ENCODE measurements around the gene ANTKMT. TPM values are rescaled to one million over a fixed set of nuclear protein-coding genes. Genes with fewer than 3 reads are reported as not detected.

ANTKMT gene
- total RNA-seq (10 to 100 TPM; 11.7 to 42.0 TPM), polyA plus RNA-seq (ENCODE audit: insufficient read length in 2 of 2) (10 to 100 TPM; 59.4 to 62.8 TPM)
- long read RNA-seq, donor 1, transcript FAM173A-204 (4 exons, 800 nt): minor isoform, 9 of 41 reads
- long read RNA-seq, donor 1, transcript FAM173A-207 (5 exons, 1,052 nt): major isoform, 10 of 41 reads
- long read RNA-seq, donor 1, transcript FAM173A-201 (4 exons, 806 nt): minor isoform, 7 of 41 reads
- long read RNA-seq, donor 1, transcript FAM173A-203 (3 exons, 908 nt): minor isoform, 5 of 41 reads
- long read RNA-seq, donor 1, partial matches to known transcripts: 5 of 41 reads
- long read RNA-seq, donor 1, other reads (novel, unspliced or antisense): 0 of 41 reads
- long read RNA-seq, donor 2, transcript FAM173A-207 (5 exons, 1,052 nt): major isoform, 9 of 13 reads
- long read RNA-seq, donor 2, partial matches to known transcripts: 0 of 13 reads
- long read RNA-seq, donor 2, other reads (novel, unspliced or antisense): 0 of 13 reads
- long read RNA-seq, donor 3, transcript FAM173A-207 (5 exons, 1,052 nt): major isoform, 7 of 13 reads
- long read RNA-seq, donor 3, partial matches to known transcripts: 0 of 13 reads
- long read RNA-seq, donor 3, other reads (novel, unspliced or antisense): 0 of 13 reads
- long read RNA-seq, donor 4, transcript FAM173A-207 (5 exons, 1,052 nt): major isoform, 12 of 26 reads
- long read RNA-seq, donor 4, transcript FAM173A-201 (4 exons, 806 nt): minor isoform, 7 of 26 reads
- long read RNA-seq, donor 4, partial matches to known transcripts: 0 of 26 reads
- long read RNA-seq, donor 4, other reads (novel, unspliced or antisense): 0 of 26 reads

GRCh38 chr16:720990-721764 is at the start of gene ANTKMT:
TSS of gene ANTKMT (plus strand) at chr16:721146. CDS start at chr16:721275, 129 bp downstream.
- Histone ChIP-seq H3K9me3 (ENCODE audit: control insufficient read depth, insufficient read depth, low read length) (no peaks in the 10 kb centered on the region), H3K27ac (ENCODE audit: low read depth, low read length) (peak within 1 kb of the TSS; percentile 96), H3K4me3 (ENCODE audit: low read depth, low read length) (peak within 1 kb of the TSS; percentile 71), H3K4me1 (ENCODE audit: control insufficient read depth, insufficient read depth, low read length) (peaks cover 82% of the 10 kb centered on the region), H3K27me3 (ENCODE audit: control insufficient read depth, insufficient read depth, low read length) (peaks cover 6% of the 10 kb centered on the region), H3K36me3 (ENCODE audit: control insufficient read depth, insufficient read depth, low read length) (peaks cover 70% of the 10 kb centered on the region)
- WGBS (ENCODE audit: insufficient coverage): 5% methylated on average over 106 of the region's 106 CpGs
- DNase-seq (ENCODE audit: low read depth in 4 of 6, low spot score in 6 of 6): peak in 4 of 6 donors; percentile 61 to 92 (median 83)

GRCh38 chr16:671353-672131 is 49.4 kb upstream of the ANTKMT start:
- no peak overlapping the region for H3K27ac ChIP-seq (ENCODE audit: low read depth, low read length)
- no peak for DNase-seq (ENCODE audit: low read depth in 4 of 6, low spot score in 6 of 6)
- H3K9me3 ChIP-seq (ENCODE audit: control insufficient read depth, insufficient read depth, low read length): no peaks in the 10 kb centered on the region
- WGBS (ENCODE audit: insufficient coverage): 87% methylated on average over 32 of the region's 40 CpGs
- H3K4me3 ChIP-seq (ENCODE audit: low read depth, low read length): no peak overlapping the region
- peaks cover 5% of the 10 kb centered on the region for H3K27me3 ChIP-seq (ENCODE audit: control insufficient read depth, insufficient read depth, low read length)
- peaks cover 84% of the 10 kb centered on the region for H3K36me3 ChIP-seq (ENCODE audit: control insufficient read depth, insufficient read depth, low read length)
- H3K4me1 ChIP-seq (ENCODE audit: control insufficient read depth, insufficient read depth, low read length): peaks cover 34% of the 10 kb centered on the region

GRCh38 chr16:672371-672770 is 48.6 kb upstream of the ANTKMT start:
- Histone ChIP-seq H3K4me1 (ENCODE audit: control insufficient read depth, insufficient read depth, low read length) (peaks cover 38% of the 10 kb centered on the region), H3K36me3 (ENCODE audit: control insufficient read depth, insufficient read depth, low read length) (peaks cover 84% of the 10 kb centered on the region), H3K27ac (ENCODE audit: low read depth, low read length) (no peak overlapping the region), H3K27me3 (ENCODE audit: control insufficient read depth, insufficient read depth, low read length) (peaks cover 9% of the 10 kb centered on the region), H3K9me3 (ENCODE audit: control insufficient read depth, insufficient read depth, low read length) (no peaks in the 10 kb centered on the region), H3K4me3 (ENCODE audit: low read depth, low read length) (no peak overlapping the region)
- 94% methylated on average over 16 of the region's 19 CpGs for WGBS (ENCODE audit: insufficient coverage)
- no peak for DNase-seq (ENCODE audit: low read depth in 4 of 6, low spot score in 6 of 6)

- WGBS (ENCODE audit: insufficient coverage): 93% methylated on average over 21 of the region's 21 CpGs
- H3K4me1 ChIP-seq (ENCODE audit: control insufficient read depth, insufficient read depth, low read length): peaks cover 34% of the 10 kb centered on the region
- H3K27ac ChIP-seq (ENCODE audit: low read depth, low read length): no peak overlapping the region
- no peaks in the 10 kb centered on the region for H3K9me3 ChIP-seq (ENCODE audit: control insufficient read depth, insufficient read depth, low read length)
- H3K27me3 ChIP-seq (ENCODE audit: control insufficient read depth, insufficient read depth, low read length): peaks cover 9% of the 10 kb centered on the region
- no peak overlapping the region for H3K4me3 ChIP-seq (ENCODE audit: low read depth, low read length)
- H3K36me3 ChIP-seq (ENCODE audit: control insufficient read depth, insufficient read depth, low read length): peaks cover 85% of the 10 kb centered on the region
- no peak for DNase-seq (ENCODE audit: low read depth in 4 of 6, low spot score in 6 of 6)
Observed at GRCh38 chr16:672851-673250, 48.1 kb upstream of the ANTKMT start.

GRCh38 chr16:673399-673991 is 47.5 kb upstream of the ANTKMT start:
- peaks cover 9% of the 10 kb centered on the region for H3K27me3 ChIP-seq (ENCODE audit: control insufficient read depth, insufficient read depth, low read length)
- no peak for DNase-seq (ENCODE audit: low read depth in 4 of 6, low spot score in 6 of 6)
- H3K4me3 ChIP-seq (ENCODE audit: low read depth, low read length): no peak overlapping the region
- H3K36me3 ChIP-seq (ENCODE audit: control insufficient read depth, insufficient read depth, low read length): peaks cover 90% of the 10 kb centered on the region
- 92% methylated on average over 17 of the region's 18 CpGs for WGBS (ENCODE audit: insufficient coverage)
- H3K4me1 ChIP-seq (ENCODE audit: control insufficient read depth, insufficient read depth, low read length): peaks cover 35% of the 10 kb centered on the region
- H3K27ac ChIP-seq (ENCODE audit: low read depth, low read length): no peak overlapping the region
- H3K9me3 ChIP-seq (ENCODE audit: control insufficient read depth, insufficient read depth, low read length): no peaks in the 10 kb centered on the region

- Histone ChIP-seq H3K9me3 (ENCODE audit: control insufficient read depth, insufficient read depth, low read length) (no peaks in the 10 kb centered on the region), H3K4me3 (ENCODE audit: low read depth, low read length) (no peak overlapping the region), H3K27ac (ENCODE audit: low read depth, low read length) (no peak overlapping the region), H3K36me3 (ENCODE audit: control insufficient read depth, insufficient read depth, low read length) (peaks cover 88% of the 10 kb centered on the region), H3K27me3 (ENCODE audit: control insufficient read depth, insufficient read depth, low read length) (peaks cover 9% of the 10 kb centered on the region), H3K4me1 (ENCODE audit: control insufficient read depth, insufficient read depth, low read length) (peaks cover 35% of the 10 kb centered on the region)
- 80% methylated on average over 22 of the region's 22 CpGs for WGBS (ENCODE audit: insufficient coverage)
- DNase-seq (ENCODE audit: low read depth in 4 of 6, low spot score in 6 of 6): no peak
Observed at GRCh38 chr16:674214-674881, 46.6 kb upstream of the ANTKMT start.

GRCh38 chr16:674968-675883 is 45.7 kb upstream of the ANTKMT start, which contains the start of gene RHBDL1:
TSS of gene RHBDL1 (plus strand) at chr16:675671. CDS start at chr16:675791, 120 bp downstream.
- WGBS (ENCODE audit: insufficient coverage): 3% methylated on average over 72 of the region's 73 CpGs
- Histone ChIP-seq H3K4me1 (ENCODE audit: control insufficient read depth, insufficient read depth, low read length) (peaks cover 35% of the 10 kb centered on the region), H3K4me3 (ENCODE audit: low read depth, low read length) (peak within 1 kb of the TSS; percentile 18), H3K9me3 (ENCODE audit: control insufficient read depth, insufficient read depth, low read length) (no peaks in the 10 kb centered on the region), H3K27me3 (ENCODE audit: control insufficient read depth, insufficient read depth, low read length) (peaks cover 9% of the 10 kb centered on the region), H3K27ac (ENCODE audit: low read depth, low read length) (no peak within 1 kb of the TSS), H3K36me3 (ENCODE audit: control insufficient read depth, insufficient read depth, low read length) (peaks cover 80% of the 10 kb centered on the region)
- peak in 2 of 6 donors; percentile 47 to 56 for DNase-seq (ENCODE audit: low read depth in 4 of 6, low spot score in 6 of 6)
